SK-N-MC (cell line): Measurements from ENCODE around the gene LSAMP.

Experiments
- EZH2 ChIP-seq: fragments of 200-600 bp; sonication (generic); IDR thresholded peaks from one replicate; pipeline ENCODE4 v1.6.1; 2017; ENCODE audit warnings: antibody characterized with exemption
- FOXP2 ChIP-seq: optimal IDR thresholded peaks from 2 replicates; pipeline ENCODE3; 2011; ENCODE audit warnings: mild to moderate bottlenecking, moderate library complexity; ENCODE audit not compliant: insufficient read depth; ENCODE audit errors: extremely low read length, control extremely low read depth
- POLR2AphosphoS5 ChIP-seq: IDR thresholded peaks from 2 replicates; pipeline ENCODE4 v1.6.1; 2012; ENCODE audit warnings: mild to moderate bottlenecking, low read depth, low read length, borderline replicate concordance

- TF ChIP-seq POLR2AphosphoS5 (no peak), EZH2 (no peak), FOXP2 (no peak)
Observed at GRCh38 chr3:116046350-116046749, 398.9 kb downstream of the LSAMP start.
